Measurements from ENCODE around the gene DGKB. TPM values are rescaled to one million over a fixed set of nuclear protein-coding genes. Genes with fewer than 3 reads are reported as not detected.

DGKB gene
- total RNA-seq, 1 experiment from 2014 or later: 0.48 TPM

DNA sequence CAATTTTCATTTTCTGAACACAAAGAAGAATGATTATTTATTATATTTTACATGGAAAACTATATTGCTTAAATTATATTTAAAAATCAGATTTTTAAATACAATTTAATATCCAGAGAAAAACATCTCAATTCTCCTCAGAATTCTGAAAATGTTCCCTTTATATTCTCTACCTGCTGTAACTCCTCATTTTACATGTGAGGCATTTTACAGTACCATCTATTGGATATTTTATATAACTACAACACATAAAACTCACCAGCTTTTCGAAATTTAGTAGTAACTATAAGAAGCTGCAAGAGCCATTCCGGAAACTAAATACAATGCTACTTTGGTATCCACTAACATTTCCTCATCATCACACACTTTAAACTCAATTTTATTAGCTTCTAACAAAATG, 264.6 kb downstream of the DGKB start:
- Histone ChIP-seq H3K27me3 (ENCODE audit: insufficient read depth, low read depth) (no peaks in the 10 kb centered on the region), H3K9me2 (ENCODE audit: insufficient read depth) (no peaks in the 10 kb centered on the region), H2AFZ (no peak overlapping the region), H4K20me1 (ENCODE audit: insufficient read depth) (no peaks in the 10 kb centered on the region), H3K27ac (no peak overlapping the region), H3K4me1 (replicated peaks; ENCODE audit: insufficient read depth) (no peaks in the 10 kb centered on the region), H3K79me2 (ENCODE audit: low read depth) (no peaks in the 10 kb centered on the region), H3F3A (ENCODE audit: insufficient read depth, low read depth) (no peaks in the 10 kb centered on the region), H3K4me3 (no peak overlapping the region), H3K9me3 (ENCODE audit: insufficient read depth, low read depth) (no peaks in the 10 kb centered on the region), H3K36me3 (ENCODE audit: low read depth) (no peaks in the 10 kb centered on the region), H3K4me2 (no peak overlapping the region)
- ChIA-PET CTCF (no interaction called here), POLR2A (ENCODE audit: unreplicated experiment) (no interaction called here)
- TF ChIP-seq, protein P1, sequence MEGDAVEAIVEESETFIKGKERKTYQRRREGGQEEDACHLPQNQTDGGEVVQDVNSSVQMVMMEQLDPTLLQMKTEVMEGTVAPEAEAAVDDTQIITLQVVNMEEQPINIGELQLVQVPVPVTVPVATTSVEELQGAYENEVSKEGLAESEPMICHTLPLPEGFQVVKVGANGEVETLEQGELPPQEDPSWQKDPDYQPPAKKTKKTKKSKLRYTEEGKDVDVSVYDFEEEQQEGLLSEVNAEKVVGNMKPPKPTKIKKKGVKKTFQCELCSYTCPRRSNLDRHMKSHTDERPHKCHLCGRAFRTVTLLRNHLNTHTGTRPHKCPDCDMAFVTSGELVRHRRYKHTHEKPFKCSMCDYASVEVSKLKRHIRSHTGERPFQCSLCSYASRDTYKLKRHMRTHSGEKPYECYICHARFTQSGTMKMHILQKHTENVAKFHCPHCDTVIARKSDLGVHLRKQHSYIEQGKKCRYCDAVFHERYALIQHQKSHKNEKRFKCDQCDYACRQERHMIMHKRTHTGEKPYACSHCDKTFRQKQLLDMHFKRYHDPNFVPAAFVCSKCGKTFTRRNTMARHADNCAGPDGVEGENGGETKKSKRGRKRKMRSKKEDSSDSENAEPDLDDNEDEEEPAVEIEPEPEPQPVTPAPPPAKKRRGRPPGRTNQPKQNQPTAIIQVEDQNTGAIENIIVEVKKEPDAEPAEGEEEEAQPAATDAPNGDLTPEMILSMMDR (conservative IDR thresholded peaks at IDR 0.05): no peak
- TF ChIP-seq EZH2 (IDR thresholded peaks at IDR 0.05; ENCODE audit: low read depth): no peak
- no peak for DNase-seq
- intact Hi-C loops (cut with micrococcal nuclease; ENCODE audit: unreplicated experiment): no loop called here
- no TSS peak for BruUV-seq (replicated peaks)

DNA sequence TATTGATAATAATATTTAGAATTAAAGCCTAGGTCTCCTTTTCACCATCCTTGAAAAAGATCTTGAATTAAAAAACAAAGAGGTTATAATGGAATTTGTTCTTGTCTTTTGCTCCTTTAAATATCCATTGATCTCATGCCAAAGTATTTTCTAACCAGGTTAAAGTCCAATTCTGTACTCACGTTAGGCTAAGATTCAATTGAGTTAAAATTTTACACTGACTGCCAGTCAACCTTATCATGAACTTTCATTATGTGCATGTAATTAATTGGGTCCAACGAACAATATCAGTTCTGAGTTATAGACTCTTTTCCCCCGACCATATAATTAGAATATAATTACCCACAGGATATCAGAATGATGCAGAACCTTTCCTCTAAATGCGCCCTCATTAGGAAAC, 266.6 kb downstream of the DGKB start:
- H3K9me3 ChIP-seq (ENCODE audit: insufficient read depth, low read depth): no peaks in the 10 kb centered on the region
- no peaks in the 10 kb centered on the region for H3F3A ChIP-seq (ENCODE audit: insufficient read depth, low read depth)
- H3K27ac ChIP-seq: no peak overlapping the region
- H3K27me3 ChIP-seq (ENCODE audit: insufficient read depth, low read depth): no peaks in the 10 kb centered on the region
- no peaks in the 10 kb centered on the region for H4K20me1 ChIP-seq (ENCODE audit: insufficient read depth)
- ChIA-PET CTCF (no interaction called here), POLR2A (ENCODE audit: unreplicated experiment) (no interaction called here)
- intact Hi-C loops (cut with micrococcal nuclease; ENCODE audit: unreplicated experiment): no loop called here
- H2AFZ ChIP-seq: no peak overlapping the region
- H3K4me1 ChIP-seq (replicated peaks; ENCODE audit: insufficient read depth): no peaks in the 10 kb centered on the region
- H3K4me3 ChIP-seq: no peak overlapping the region
- H3K4me2 ChIP-seq: no peak overlapping the region
- no TSS peak for BruUV-seq (replicated peaks)
- no peak for DNase-seq
- no peaks in the 10 kb centered on the region for H3K36me3 ChIP-seq (ENCODE audit: low read depth)
- no peaks in the 10 kb centered on the region for H3K79me2 ChIP-seq (ENCODE audit: low read depth)
- H3K9me2 ChIP-seq (ENCODE audit: insufficient read depth): no peaks in the 10 kb centered on the region
- TF ChIP-seq, protein P1 (conservative IDR thresholded peaks at IDR 0.05): no peak
- no peak for TF ChIP-seq EZH2 (IDR thresholded peaks at IDR 0.05; ENCODE audit: low read depth)

DNA sequence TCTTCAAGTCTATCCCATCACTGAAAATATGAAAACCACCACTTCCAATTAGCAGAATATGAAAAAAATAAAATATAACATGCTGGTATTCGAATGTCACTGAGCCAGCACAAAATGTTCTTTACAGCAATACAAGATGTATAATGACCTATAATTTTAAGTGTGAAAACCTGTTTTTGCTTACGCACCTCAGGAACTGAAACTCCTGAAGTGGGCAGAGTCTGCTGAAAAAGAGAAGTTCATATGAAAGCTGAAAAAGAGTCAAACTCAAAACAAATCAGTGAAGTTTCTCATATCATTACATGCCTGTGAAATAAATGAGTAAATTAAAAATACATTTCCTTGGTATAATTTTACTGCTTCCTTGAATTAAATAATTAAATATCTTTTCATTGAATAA, 272.5 kb downstream of the DGKB start:
- Histone ChIP-seq H3F3A (ENCODE audit: insufficient read depth, low read depth) (no peaks in the 10 kb centered on the region), H3K27me3 (ENCODE audit: insufficient read depth, low read depth) (no peaks in the 10 kb centered on the region), H3K4me2 (no peak overlapping the region), H2AFZ (no peak overlapping the region), H3K27ac (no peak overlapping the region), H3K4me3 (no peak overlapping the region), H3K36me3 (ENCODE audit: low read depth) (no peaks in the 10 kb centered on the region), H3K4me1 (replicated peaks; ENCODE audit: insufficient read depth) (no peaks in the 10 kb centered on the region), H3K9me2 (ENCODE audit: insufficient read depth) (no peaks in the 10 kb centered on the region), H4K20me1 (ENCODE audit: insufficient read depth) (no peaks in the 10 kb centered on the region), H3K9me3 (ENCODE audit: insufficient read depth, low read depth) (no peaks in the 10 kb centered on the region), H3K79me2 (ENCODE audit: low read depth) (no peaks in the 10 kb centered on the region)
- intact Hi-C loops (cut with micrococcal nuclease; ENCODE audit: unreplicated experiment): no loop called here
- no TSS peak for BruUV-seq (replicated peaks)
- CTCF ChIA-PET: no interaction called here
- no peak for DNase-seq
- POLR2A ChIA-PET (ENCODE audit: unreplicated experiment): no interaction called here
- no peak for TF ChIP-seq EZH2 (IDR thresholded peaks at IDR 0.05; ENCODE audit: low read depth)
- TF ChIP-seq, protein P1 (conservative IDR thresholded peaks at IDR 0.05): no peak

Measured in PC-9 (cell line).